Panc1 (cell line): ENCODE measurements around the gene HYDIN.
"Not testable (repeated sequence)": the region's sequence is repeated elsewhere in the genome, so short reads cannot be mapped to it uniquely, and the experiment has no call there.

ENCODE experiments used
- CTCF ChIP-seq: fragments of 450-650 bp; IDR thresholded peaks from 2 replicates; pipeline ENCODE4 v1.5.1; 2017; ENCODE audit warnings: mild to moderate bottlenecking
- POLR2AphosphoS5 ChIP-seq: IDR thresholded peaks from 2 replicates; pipeline ENCODE4 v1.6.1; 2012; ENCODE audit warnings: mild to moderate bottlenecking, low read depth, low read length, moderate library complexity

GRCh38 chr16:71157278-71157677 lies 73.2 kb downstream of the HYDIN start:
- not testable (repeated sequence) for TF ChIP-seq CTCF, POLR2AphosphoS5
